ENCODE measurements around the gene CD74.

Gene CD74

GRCh38 chr5:150397782-150398721, 14.7 kb downstream of the CD74 start:
- DNase-seq (ENCODE audit: low read depth in 3 of 3): no peak

GRCh38 chr5:150397146-150397781, 15.4 kb downstream of the CD74 start:
- DNase-seq (ENCODE audit: low read depth in 3 of 3): no peak

GRCh38 chr5:150396267-150396666, 16.4 kb downstream of the CD74 start:
- DNase-seq (ENCODE audit: low read depth in 3 of 3): no peak

- DNase-seq (ENCODE audit: low read depth in 3 of 3): no peak
These were observed 17.1 kb downstream of the CD74 start for GRCh38 chr5:150395688-150395975.

- no peak for DNase-seq (ENCODE audit: low read depth in 3 of 3)
These were observed 17.6 kb downstream of the CD74 start for GRCh38 chr5:150394912-150395687.

GRCh38 chr5:150394131-150394530, 18.6 kb downstream of the CD74 start:
- no peak for DNase-seq (ENCODE audit: low read depth in 3 of 3)

- no peak for DNase-seq (ENCODE audit: low read depth in 3 of 3)
These were observed 19.5 kb downstream of the CD74 start for GRCh38 chr5:150393096-150393645.

- DNase-seq (ENCODE audit: low read depth in 3 of 3): no peak
These were observed 20.0 kb downstream of the CD74 start for GRCh38 chr5:150392680-150393079.

- no peak for DNase-seq (ENCODE audit: low read depth in 3 of 3)
These were observed 20.7 kb downstream of the CD74 start for GRCh38 chr5:150391986-150392385.

GRCh38 chr5:150391064-150391834, 21.5 kb downstream of the CD74 start:
- DNase-seq (ENCODE audit: low read depth in 3 of 3): no peak

- no peak for DNase-seq (ENCODE audit: low read depth in 3 of 3)
These were observed 23.0 kb downstream of the CD74 start for GRCh38 chr5:150389531-150390266.

GRCh38 chr5:150386024-150386855, 26.5 kb downstream of the CD74 start:
- DNase-seq (ENCODE audit: low read depth in 3 of 3): no peak

GRCh38 chr5:150384701-150385100, 28.0 kb downstream of the CD74 start:
- DNase-seq (ENCODE audit: low read depth in 3 of 3): no peak

- DNase-seq (ENCODE audit: low read depth in 3 of 3): no peak
These were observed 34.6 kb downstream of the CD74 start for GRCh38 chr5:150377964-150378694.

GRCh38 chr5:150376799-150377771, 35.6 kb downstream of the CD74 start:
- no peak for DNase-seq (ENCODE audit: low read depth in 3 of 3)

GRCh38 chr5:150374651-150375050, 38.1 kb downstream of the CD74 start:
- DNase-seq (ENCODE audit: low read depth in 3 of 3): no peak

- DNase-seq (ENCODE audit: low read depth in 3 of 3): no peak
These were observed 40.1 kb downstream of the CD74 start for GRCh38 chr5:150372639-150373038.

- no peak for DNase-seq (ENCODE audit: low read depth in 3 of 3)
These were observed 44.2 kb downstream of the CD74 start for GRCh38 chr5:150368526-150368925.

Measured in stimulated activated CD4-positive, alpha-beta T cell treated with anti-CD3 and anti-CD28 coated beads, TNF-alpha, amount 100 ng/mL, for 48 hours (primary cell).